Endodermal cell (in vitro differentiated cells): ENCODE measurements around the gene ARSK. TPM values are rescaled to one million over a fixed set of nuclear protein-coding genes. Genes with fewer than 3 reads are reported as not detected.

Source experiments
- DNase-seq: peaks from one replicate; pipeline ENCODE4 v3.0.0-alpha.2; 2017
- H3K27ac ChIP-seq: 2 replicates; pipeline ENCODE4 v1.5.1; 2013; ENCODE audit warnings: mild to moderate bottlenecking, low read depth, low read length, moderate library complexity
- H3K27me3 ChIP-seq: 2 replicates; pipeline ENCODE4 v1.6.1; 2013; ENCODE audit warnings: mild to moderate bottlenecking, low read length, moderate library complexity; ENCODE audit not compliant: insufficient read depth, control insufficient read depth, poor library complexity, severe bottlenecking
- H3K36me3 ChIP-seq: 2 replicates; pipeline ENCODE4 v1.7.0; 2013; ENCODE audit warnings: mild to moderate bottlenecking, low read length, moderate library complexity; ENCODE audit not compliant: control insufficient read depth, insufficient read depth
- H3K4me1 ChIP-seq: one replicate; pipeline ENCODE4 v1.7.0; 2013; ENCODE audit warnings: low read length; ENCODE audit not compliant: control insufficient read depth, insufficient read depth
- H3K4me3 ChIP-seq: 2 replicates; pipeline ENCODE4 v1.5.1; 2013; ENCODE audit warnings: mild to moderate bottlenecking, low read length, moderate library complexity
- H3K9ac ChIP-seq: 2 replicates; pipeline ENCODE4 v1.6.1; 2013; ENCODE audit warnings: mild to moderate bottlenecking, low read length, moderate library complexity; ENCODE audit not compliant: poor library complexity, severe bottlenecking; ENCODE audit errors: extremely low read depth
- H3K9me3 ChIP-seq: 2 replicates; pipeline ENCODE4 v1.6.1; 2013; ENCODE audit warnings: mild to moderate bottlenecking, low read length, moderate library complexity; ENCODE audit not compliant: control insufficient read depth
- H3K27ac Mint-ChIP-seq: 2 replicates; pipeline ENCODE4 v1.8.0; 2020; ENCODE audit warnings: mixed read lengths
- H3K27me3 Mint-ChIP-seq: 2 replicates; pipeline ENCODE4 v1.8.0; 2021; ENCODE audit warnings: mild to moderate bottlenecking, mixed read lengths; ENCODE audit not compliant: insufficient read depth
- H3K36me3 Mint-ChIP-seq: 2 replicates; pipeline ENCODE4 v1.8.0; 2020; ENCODE audit warnings: low read depth, mixed read lengths
- H3K4me1 Mint-ChIP-seq: 2 replicates; pipeline ENCODE4 v1.8.0; 2020; ENCODE audit warnings: mixed read lengths
- H3K4me3 Mint-ChIP-seq: 2 replicates; pipeline ENCODE4 v1.8.0; 2020; ENCODE audit warnings: mild to moderate bottlenecking, moderate library complexity, mixed read lengths
- H3K9me3 Mint-ChIP-seq: 2 replicates; pipeline ENCODE4 v1.8.0; 2020; ENCODE audit warnings: mild to moderate bottlenecking, mixed read lengths
- WGBS, 2 experiments: methylation state at CpG; one replicate each; pipeline versions ENCODE4 v1.1.5 to v1.1.7; 2013; ENCODE audit warnings: missing lambda C conversion rate in 2 of 2, mixed read lengths in 1 of 2; ENCODE audit not compliant: insufficient coverage in 1 of 2, insufficient read length in 1 of 2; 5-methylcytosine and 5-hydroxymethylcytosine counted together
- total RNA-seq, 2 donors: library from RNA; stranded (reverse); fragmentation: NEBNext Ultra II Directional in 1 of 2; extraction: Animal tissue kit (Norgen Biotek cat#: 25700) in 1 of 2; gene quantifications; 2 replicates in 1 of 2; 3 replicates in 1 of 2; pipeline ENCODE4 v1.2.1, GENCODE V29; 2021
- TF ChIP-seq, protein P1 (sequence below): fragments of 200-600 bp; sonication (generic); conservative IDR thresholded peaks from 2 replicates; pipeline ENCODE4 v1.5.0; 2021; ENCODE audit warnings: antibody characterized with exemption, mild to moderate bottlenecking

ARSK gene
- total RNA-seq, 2 donors from 2014 or later: 11.7 to 13.5 TPM

DNA sequence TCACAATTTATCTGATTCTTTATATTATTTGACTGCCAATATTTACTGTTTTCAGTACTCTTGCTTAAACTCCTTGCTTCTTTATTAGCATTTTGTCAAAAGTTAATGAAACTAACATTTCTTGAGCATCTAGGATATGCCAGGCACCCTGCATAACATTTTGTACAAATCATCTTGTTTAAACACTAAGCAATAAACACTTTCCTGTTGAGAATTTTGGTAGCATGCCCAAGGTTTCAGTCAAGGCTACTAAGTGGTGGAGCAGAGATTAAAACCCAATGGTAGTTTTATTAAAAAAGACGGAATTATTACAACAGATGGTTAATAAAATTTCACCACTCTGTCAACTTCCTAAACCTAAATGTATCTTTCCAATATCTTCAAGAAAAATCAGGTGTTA, 43.3 kb upstream of the ARSK start:
- TF ChIP-seq, protein P1, sequence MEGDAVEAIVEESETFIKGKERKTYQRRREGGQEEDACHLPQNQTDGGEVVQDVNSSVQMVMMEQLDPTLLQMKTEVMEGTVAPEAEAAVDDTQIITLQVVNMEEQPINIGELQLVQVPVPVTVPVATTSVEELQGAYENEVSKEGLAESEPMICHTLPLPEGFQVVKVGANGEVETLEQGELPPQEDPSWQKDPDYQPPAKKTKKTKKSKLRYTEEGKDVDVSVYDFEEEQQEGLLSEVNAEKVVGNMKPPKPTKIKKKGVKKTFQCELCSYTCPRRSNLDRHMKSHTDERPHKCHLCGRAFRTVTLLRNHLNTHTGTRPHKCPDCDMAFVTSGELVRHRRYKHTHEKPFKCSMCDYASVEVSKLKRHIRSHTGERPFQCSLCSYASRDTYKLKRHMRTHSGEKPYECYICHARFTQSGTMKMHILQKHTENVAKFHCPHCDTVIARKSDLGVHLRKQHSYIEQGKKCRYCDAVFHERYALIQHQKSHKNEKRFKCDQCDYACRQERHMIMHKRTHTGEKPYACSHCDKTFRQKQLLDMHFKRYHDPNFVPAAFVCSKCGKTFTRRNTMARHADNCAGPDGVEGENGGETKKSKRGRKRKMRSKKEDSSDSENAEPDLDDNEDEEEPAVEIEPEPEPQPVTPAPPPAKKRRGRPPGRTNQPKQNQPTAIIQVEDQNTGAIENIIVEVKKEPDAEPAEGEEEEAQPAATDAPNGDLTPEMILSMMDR: no peak
- WGBS, 2 experiments: 100% methylated on average over 1 of the region's 1 CpG; no CpG with 5 or more reads in 1 of the 2 experiments
- Mint-ChIP-seq H3K4me3 (no peak overlapping the region), H3K27me3 (no peaks in the 10 kb centered on the region), H3K4me1 (peaks cover 13% of the 10 kb centered on the region), H3K9me3 (no peaks in the 10 kb centered on the region), H3K27ac (no peak overlapping the region), H3K36me3 (peaks cover 63% of the 10 kb centered on the region)
- H3K9ac ChIP-seq: no peak overlapping the region
- no peak for DNase-seq
- no peak overlapping the region for H3K4me3 ChIP-seq
- H3K9me3 ChIP-seq: no peaks in the 10 kb centered on the region
- peaks cover 82% of the 10 kb centered on the region for H3K36me3 ChIP-seq
- H3K27ac ChIP-seq: no peak overlapping the region
- H3K4me1 ChIP-seq: no peaks in the 10 kb centered on the region
- no peaks in the 10 kb centered on the region for H3K27me3 ChIP-seq

- H3K27ac ChIP-seq: no peak overlapping the region
- no peaks in the 10 kb centered on the region for H3K9me3 ChIP-seq
- H3K36me3 ChIP-seq: peaks cover 90% of the 10 kb centered on the region
- H3K9me3 Mint-ChIP-seq: no peaks in the 10 kb centered on the region
- no peaks in the 10 kb centered on the region for H3K4me1 ChIP-seq
- H3K27me3 ChIP-seq: no peaks in the 10 kb centered on the region
- H3K36me3 Mint-ChIP-seq: peaks cover 60% of the 10 kb centered on the region
- no peak overlapping the region for H3K27ac Mint-ChIP-seq
- TF ChIP-seq, protein P1: no peak
- H3K27me3 Mint-ChIP-seq: no peaks in the 10 kb centered on the region
- H3K9ac ChIP-seq: no peak overlapping the region
- H3K4me3 Mint-ChIP-seq: no peak overlapping the region
- peaks cover 1% of the 10 kb centered on the region for H3K4me1 Mint-ChIP-seq
- no peak for DNase-seq
- no peak overlapping the region for H3K4me3 ChIP-seq
- 89 to 100% methylated on average over 1 to 2 of the region's 2 CpGs for WGBS, 2 experiments
Measured at GRCh38 chr5:95518417-95518816, 36.5 kb upstream of the ARSK start.

GRCh38 chr5:95519151-95519550, 35.8 kb upstream of the ARSK start:
- peaks cover 54% of the 10 kb centered on the region for H3K36me3 Mint-ChIP-seq
- Histone ChIP-seq H3K36me3 (peaks cover 93% of the 10 kb centered on the region), H3K27me3 (no peaks in the 10 kb centered on the region), H3K9me3 (no peaks in the 10 kb centered on the region), H3K9ac (no peak overlapping the region), H3K4me1 (no peaks in the 10 kb centered on the region), H3K4me3 (no peak overlapping the region), H3K27ac (no peak overlapping the region)
- 100% methylated on average over 1 of the region's 1 CpG for WGBS, 2 experiments
- H3K27ac Mint-ChIP-seq: no peak overlapping the region
- no peaks in the 10 kb centered on the region for H3K9me3 Mint-ChIP-seq
- no peak for DNase-seq
- no peak overlapping the region for H3K4me3 Mint-ChIP-seq
- TF ChIP-seq, protein P1: no peak
- no peaks in the 10 kb centered on the region for H3K27me3 Mint-ChIP-seq
- peaks cover 1% of the 10 kb centered on the region for H3K4me1 Mint-ChIP-seq
